K562 (cell line): ENCODE results near the gene SCMH1.

ENCODE experiments used
- CTCF ChIP-seq, 3 experiments: IDR thresholded peaks in 2 of 3; conservative IDR thresholded peaks in 1 of 3; 2 replicates each; pipeline ENCODE4 v1.5.1; 2011 to 2012; ENCODE audit warnings: low read length in 3 of 3, mild to moderate bottlenecking in 3 of 3, control low read depth in 2 of 3, improper control_type of control experiment in 1 of 3, inconsistent platforms in 1 of 3, low read depth in 1 of 3, mixed read lengths in 1 of 3, moderate library complexity in 1 of 3; ENCODE audit not compliant: insufficient read depth in 2 of 3
- E2F4 ChIP-seq: sonication (generic); formaldehyde crosslinking; IDR thresholded peaks from 2 replicates; pipeline ENCODE4 v1.8.0; 2022; ENCODE audit warnings: mild to moderate bottlenecking, low read depth, missing genetic modification reagents
- FOXA1 ChIP-seq: fragments of 450-650 bp; IDR thresholded peaks from 2 replicates; pipeline ENCODE4 v1.6.1; 2016; ENCODE audit warnings: mild to moderate bottlenecking, borderline replicate concordance
- IRF2 ChIP-seq: sonication (generic); formaldehyde crosslinking; IDR thresholded peaks from 2 replicates; pipeline ENCODE4 v1.8.1; 2022; ENCODE audit warnings: mild to moderate bottlenecking, missing genetic modification reagents
- POLR2A ChIP-seq: fragments of 450-650 bp; conservative IDR thresholded peaks from 2 replicates; pipeline ENCODE4 v1.6.1; 2016
- PRMT5 ChIP-seq: sonication (generic); formaldehyde crosslinking; IDR thresholded peaks from 2 replicates; pipeline ENCODE4 v1.5.0; 2020; ENCODE audit warnings: missing genetic modification reagents
- REST ChIP-seq, 2 experiments: fragments of 450-650 bp; formaldehyde crosslinking in 1 of 2; IDR thresholded peaks; 2 replicates each; pipeline versions ENCODE4 v1.4.0 to v1.6.1; 2014 to 2020; ENCODE audit warnings: mild to moderate bottlenecking in 2 of 2, borderline replicate concordance in 1 of 2, low read depth in 1 of 2
- SMARCA5 ChIP-seq: fragments of 450-650 bp; IDR thresholded peaks from 2 replicates; pipeline ENCODE4 v1.6.1; 2016
- ZNF24 ChIP-seq: fragments of 450-650 bp; IDR thresholded peaks from 2 replicates; pipeline ENCODE4 v1.6.1; 2016
- ZSCAN29 ChIP-seq: fragments of 450-650 bp; IDR thresholded peaks from 2 replicates; pipeline ENCODE4 v1.6.1; 2017

DNA sequence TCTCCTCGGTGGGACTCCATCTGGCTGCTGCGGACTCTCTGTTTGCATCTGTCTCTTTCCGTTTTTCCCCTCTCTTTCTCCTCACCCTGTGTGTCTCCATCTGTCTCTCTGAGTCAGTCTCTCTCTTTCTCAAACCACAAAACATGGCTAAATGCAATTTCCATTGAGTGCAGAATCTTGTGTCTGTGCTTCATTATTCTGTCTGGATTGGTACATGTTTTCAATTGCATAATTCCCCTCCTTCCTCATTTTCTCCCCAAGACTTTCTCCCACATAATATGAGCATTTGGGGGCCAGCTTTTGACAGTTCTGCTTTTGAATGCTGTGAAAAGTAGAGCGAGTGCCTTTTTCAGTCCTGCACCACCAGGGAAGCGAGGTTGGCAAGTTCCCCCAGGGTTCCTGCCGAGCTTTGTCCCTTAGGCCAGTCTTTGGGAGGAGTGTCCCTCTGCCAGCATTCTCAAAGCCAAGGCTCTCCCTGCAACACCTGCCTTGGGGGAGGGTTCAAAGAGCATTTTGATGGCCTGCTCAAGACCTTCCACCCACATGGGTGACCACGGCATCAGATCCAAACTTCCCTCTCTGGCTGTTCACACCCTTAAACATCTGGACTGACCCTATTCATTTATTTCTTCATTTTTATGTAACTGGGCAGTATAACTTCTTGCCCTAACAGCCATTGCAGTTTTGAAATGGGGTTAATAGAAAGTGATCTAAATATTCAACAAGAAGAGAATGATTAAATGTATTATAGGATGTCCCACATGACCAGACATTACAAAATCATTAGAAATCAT lies 32.8 kb upstream of the SCMH1 start:
- TF ChIP-seq E2F4 (CRISPR knock-in tag): no peak
- TF ChIP-seq ZSCAN29: no peak
- no peak for TF ChIP-seq REST (IDR thresholded peaks at IDR 0.05; ENCODE audit: borderline replicate concordance)
- TF ChIP-seq REST (CRISPR knock-in tag; IDR thresholded peaks at IDR 0.05; ENCODE audit: low read depth): no peak
- TF ChIP-seq IRF2 (CRISPR knock-in tag): no peak
- no peak for TF ChIP-seq CTCF (IDR thresholded peaks at IDR 0.05 in 2 of 3, conservative IDR thresholded peaks at IDR 0.05 in 1 of 3; ENCODE audit: insufficient read depth in 2 of 3, low read depth in 1 of 3, low read length in 3 of 3)
- no peak for TF ChIP-seq ZNF24
- TF ChIP-seq SMARCA5: no peak
- no peak for TF ChIP-seq FOXA1
- no peak for TF ChIP-seq PRMT5 (CRISPR knock-in tag)
- TF ChIP-seq POLR2A: no peak
